H9 (cell line): Measurements from ENCODE around the gene IQGAP2. TPM values are rescaled to one million over a fixed set of nuclear protein-coding genes. Genes with fewer than 3 reads are reported as not detected.

ENCODE experiments used
- DNase-seq: peaks from one replicate; pipeline ENCODE4 v3.0.0-alpha.2; 2017
- H2AFZ ChIP-seq: one replicate; pipeline ENCODE4 v1.6.1; 2013; ENCODE audit warnings: mild to moderate bottlenecking, low read length, control low read depth, moderate library complexity
- H2AK5ac ChIP-seq: 2 replicates; pipeline ENCODE4 v1.6.1; 2013; ENCODE audit warnings: low read length, control low read depth, mixed read lengths; ENCODE audit not compliant: insufficient read length
- H2BK120ac ChIP-seq: one replicate; pipeline ENCODE4 v1.6.1; 2013; ENCODE audit warnings: low read depth, mild to moderate bottlenecking, low read length, control low read depth, inconsistent platforms; ENCODE audit not compliant: poor library complexity, severe bottlenecking
- H2BK12ac ChIP-seq: 2 replicates; pipeline ENCODE4 v1.6.1; 2013; ENCODE audit warnings: low read length, control low read depth, mixed read lengths, low read depth; ENCODE audit not compliant: insufficient read length
- H2BK15ac ChIP-seq: 2 replicates; pipeline ENCODE4 v1.6.1; 2013; ENCODE audit warnings: low read depth, low read length, control low read depth
- H2BK20ac ChIP-seq: one replicate; pipeline ENCODE4 v1.6.1; 2013; ENCODE audit warnings: low read depth, mild to moderate bottlenecking, low read length, control low read depth, inconsistent platforms; ENCODE audit not compliant: poor library complexity, severe bottlenecking
- H2BK5ac ChIP-seq: 2 replicates; pipeline ENCODE4 v1.6.1; 2013; ENCODE audit warnings: low read length, control low read depth, mixed read lengths; ENCODE audit not compliant: insufficient read length
- H3K14ac ChIP-seq: 2 replicates; pipeline ENCODE4 v1.6.1; 2013; ENCODE audit warnings: low read length, control low read depth; ENCODE audit not compliant: insufficient read depth
- H3K18ac ChIP-seq: 2 replicates; pipeline ENCODE4 v1.6.1; 2013; ENCODE audit warnings: low read depth, mild to moderate bottlenecking, mixed read lengths, low read length, control low read depth; ENCODE audit not compliant: insufficient read length
- H3K23ac ChIP-seq: 2 replicates; pipeline ENCODE4 v1.6.1; 2013; ENCODE audit warnings: low read length, control low read depth, mixed read lengths, low read depth; ENCODE audit not compliant: insufficient read length
- H3K23me2 ChIP-seq: 2 replicates; pipeline ENCODE4 v1.6.1; 2013; ENCODE audit warnings: low read depth, mild to moderate bottlenecking, mixed read lengths, low read length, control low read depth; ENCODE audit not compliant: insufficient read length, poor library complexity, severe bottlenecking
- H3K27ac ChIP-seq: 2 replicates; pipeline ENCODE4 v1.5.1; 2013; ENCODE audit warnings: low read length, control low read depth, mixed read lengths, low read depth; ENCODE audit not compliant: insufficient read length
- H3K27me3 ChIP-seq: 2 replicates; pipeline ENCODE4 v1.6.1; 2013; ENCODE audit warnings: low read length, control low read depth, inconsistent platforms; ENCODE audit not compliant: insufficient read depth
- H3K4ac ChIP-seq: 2 replicates; pipeline ENCODE4 v1.6.1; 2013; ENCODE audit warnings: low read depth, mild to moderate bottlenecking, control low read depth, inconsistent platforms, low read length, moderate library complexity
- H3K4me1 ChIP-seq: 2 replicates; pipeline ENCODE4 v1.6.1; 2013; ENCODE audit warnings: low read length, control low read depth, inconsistent platforms; ENCODE audit not compliant: insufficient read depth
- H3K4me2 ChIP-seq: 2 replicates; pipeline ENCODE4 v1.6.1; 2013; ENCODE audit warnings: low read length, control low read depth, mixed read lengths; ENCODE audit not compliant: insufficient read length, insufficient read depth
- H3K56ac ChIP-seq: 2 replicates; pipeline ENCODE4 v1.6.1; 2013; ENCODE audit warnings: low read depth, mild to moderate bottlenecking, mixed read lengths, low read length, control low read depth; ENCODE audit not compliant: insufficient read length
- H3K79me1 ChIP-seq: 2 replicates; pipeline ENCODE4 v1.6.1; 2013; ENCODE audit warnings: low read depth, mild to moderate bottlenecking, moderate library complexity, low read length, control low read depth, inconsistent platforms; ENCODE audit not compliant: insufficient read depth, poor library complexity, severe bottlenecking
- H3K79me2 ChIP-seq: 2 replicates; pipeline ENCODE4 v1.6.1; 2013; ENCODE audit warnings: low read length, control low read depth, inconsistent platforms; ENCODE audit not compliant: insufficient read depth
- H3K9ac ChIP-seq: 2 replicates; pipeline ENCODE4 v1.6.1; 2013; ENCODE audit warnings: low read length, control low read depth, mixed read lengths; ENCODE audit not compliant: insufficient read length; ENCODE audit errors: extremely low read depth
- H3K9me3 ChIP-seq: one replicate; pipeline ENCODE4 v1.6.1; 2013; ENCODE audit warnings: low read depth, low read length, inconsistent platforms; ENCODE audit not compliant: control insufficient read depth
- H3T11ph ChIP-seq: one replicate; pipeline ENCODE4 v1.6.1; 2013; ENCODE audit warnings: mild to moderate bottlenecking, low read length, control low read depth, inconsistent platforms
- H4K20me1 ChIP-seq: one replicate; pipeline ENCODE4 v1.6.1; 2013; ENCODE audit not compliant: control insufficient read depth, insufficient read length, insufficient read depth
- H4K5ac ChIP-seq: 2 replicates; pipeline ENCODE4 v1.6.1; 2013; ENCODE audit warnings: low read depth, mild to moderate bottlenecking, mixed read lengths, low read length, control low read depth; ENCODE audit not compliant: insufficient read length
- H4K8ac ChIP-seq: replicated peaks from 2 replicates; pipeline ENCODE4 v1.6.1; 2013; ENCODE audit warnings: low read length, control low read depth, mixed read lengths, low read depth; ENCODE audit not compliant: insufficient read length
- H4K91ac ChIP-seq: 2 replicates; pipeline ENCODE4 v1.6.1; 2013; ENCODE audit warnings: low read depth, mild to moderate bottlenecking, moderate library complexity, mixed read lengths, low read length, control low read depth; ENCODE audit not compliant: insufficient read length
- H3K27ac Mint-ChIP-seq, 3 experiments: 2 replicates in 2 of 3; 3 replicates in 1 of 3; pipeline ENCODE4 v1.8.0; 2020 to 2021; ENCODE audit warnings: mixed read lengths in 3 of 3, mild to moderate bottlenecking in 1 of 3, moderate library complexity in 1 of 3
- H3K27me3 Mint-ChIP-seq: 2 replicates; pipeline ENCODE4 v1.8.0; 2021; ENCODE audit warnings: low read depth, mild to moderate bottlenecking, moderate library complexity, mixed read lengths
- H3K36me3 Mint-ChIP-seq, 3 experiments: 2 replicates in 2 of 3; 3 replicates in 1 of 3; pipeline ENCODE4 v1.8.0; 2020 to 2021; ENCODE audit warnings: low read depth in 3 of 3, mixed read lengths in 3 of 3; ENCODE audit not compliant: insufficient read depth in 1 of 3
- H3K4me1 Mint-ChIP-seq, 2 experiments: 2 replicates each; pipeline ENCODE4 v1.8.0; 2020; ENCODE audit warnings: mixed read lengths in 2 of 2
- H3K4me3 Mint-ChIP-seq, 2 experiments: 2 replicates in 1 of 2; 3 replicates in 1 of 2; pipeline ENCODE4 v1.8.0; 2020 to 2021; ENCODE audit warnings: mild to moderate bottlenecking in 2 of 2, mixed read lengths in 2 of 2, moderate library complexity in 1 of 2
- H3K9me3 Mint-ChIP-seq, 2 experiments: 2 replicates in 1 of 2; 3 replicates in 1 of 2; pipeline ENCODE4 v1.8.0; 2020; ENCODE audit warnings: mild to moderate bottlenecking in 2 of 2, mixed read lengths in 2 of 2, moderate library complexity in 1 of 2
- CTCF ChIP-seq: fragments of 200-600 bp; sonication (generic); conservative IDR thresholded peaks from 3 replicates; pipeline ENCODE4 v1.8.0; 2021; ENCODE audit warnings: antibody characterized with exemption, mild to moderate bottlenecking
- WGBS: extraction: QIAGEN DNeasy Blood & Tissue Kit; methylation state at CpG from one replicate; pipeline ENCODE4 v1.1.7; 2013; ENCODE audit warnings: missing lambda C conversion rate, low lambda C conversion rate, mixed read lengths; ENCODE audit not compliant: insufficient read length; ENCODE audit errors: extremely low coverage; 5-methylcytosine and 5-hydroxymethylcytosine counted together
- total RNA-seq: library from RNA; stranded (reverse); gene quantifications from 2 replicates; pipeline ENCODE4 v1.2.1, GENCODE V29; 2021

The IQGAP2 gene
- total RNA-seq, 1 experiment from 2014 or later: 22.5 TPM

- no peaks in the 10 kb centered on the region for H3K79me2 ChIP-seq
- no peak overlapping the region for H2AK5ac ChIP-seq
- H3T11ph ChIP-seq: no peak overlapping the region
- no peak overlapping the region for H3K4me2 ChIP-seq
- H2BK15ac ChIP-seq: no peak overlapping the region
- H3K4ac ChIP-seq: no peak overlapping the region
- H3K23ac ChIP-seq: no peak overlapping the region
- H2AFZ ChIP-seq: no peak overlapping the region
- Mint-ChIP-seq H3K9me3 (no peaks in the 10 kb centered on the region), H3K36me3 (peaks cover 0 to 7% (median 5%) of the 10 kb centered on the region in 3 experiments; a peak in 3 of 7 replicates), H3K4me1 (no peaks in the 10 kb centered on the region), H3K27me3 (no peaks in the 10 kb centered on the region), H3K4me3 (no peak overlapping the region), H3K27ac (no peak overlapping the region)
- no peaks in the 10 kb centered on the region for H3K9me3 ChIP-seq
- H2BK5ac ChIP-seq: no peak overlapping the region
- no peak overlapping the region for H2BK12ac ChIP-seq
- no peak overlapping the region for H3K14ac ChIP-seq
- no peak overlapping the region for H4K8ac ChIP-seq
- no peaks in the 10 kb centered on the region for H4K20me1 ChIP-seq
- H3K27me3 ChIP-seq: no peaks in the 10 kb centered on the region
- no peak overlapping the region for H3K9ac ChIP-seq
- no peaks in the 10 kb centered on the region for H3K4me1 ChIP-seq
- WGBS: no CpG with 5 or more reads among the region's 4 CpGs
- no peak overlapping the region for H3K18ac ChIP-seq
- no peak overlapping the region for H3K27ac ChIP-seq
- no peak overlapping the region for H3K56ac ChIP-seq
- no peak for TF ChIP-seq CTCF
- H3K23me2 ChIP-seq: no peaks in the 10 kb centered on the region
- H4K5ac ChIP-seq: no peak overlapping the region
- no peak overlapping the region for H4K91ac ChIP-seq
- no peak overlapping the region for H2BK120ac ChIP-seq
- H2BK20ac ChIP-seq: no peak overlapping the region
- DNase-seq: no peak
- H3K79me1 ChIP-seq: no peaks in the 10 kb centered on the region
Measured at GRCh38 chr5:76600716-76601115, 197.6 kb downstream of the IQGAP2 start.
